GM13976 (cell line): ENCODE data around the gene RRAGD.

Experiments
- DNase-seq: peaks from one replicate; pipeline ENCODE4 v3.0.0; 2012; ENCODE audit warnings: low spot score
- CTCF ChIP-seq: IDR thresholded peaks from 2 replicates; pipeline ENCODE4 v1.5.1; 2012; ENCODE audit warnings: borderline replicate concordance, mild to moderate bottlenecking; ENCODE audit not compliant: insufficient read depth; ENCODE audit errors: extremely low read depth, missing control alignments, control extremely low read depth
- in situ Hi-C: fragments of 300-500 bp; cut with MboI; formaldehyde crosslinking; loops from one replicate; pipeline ENCODE4 v1.12.0; 2022; ENCODE audit warnings: low sequenced_read_pairs, mixed read lengths, inconsistent platforms; ENCODE audit not compliant: unreplicated experiment

The RRAGD gene

GRCh38 chr6:89320012-89320559 is 92.0 kb downstream of the RRAGD start:
- in situ Hi-C loops, result no loop called here
- TF ChIP-seq CTCF, result no peak
- no peak for DNase-seq

- TF ChIP-seq CTCF, result no peak
- in situ Hi-C loops, result no loop called here
- DNase-seq, result no peak
These were observed 95.0 kb downstream of the RRAGD start for GRCh38 chr6:89317067-89317466.

- in situ Hi-C loops, result no loop called here
- TF ChIP-seq CTCF, result no peak
- DNase-seq, result no peak
These were observed 96.7 kb downstream of the RRAGD start, which contains the start of gene GABRR2 for GRCh38 chr6:89315249-89315885. TSS of gene GABRR2 (minus strand) at chr6:89315299. CDS start at chr6:89315165, 134 bp downstream.

- no peak for TF ChIP-seq CTCF
- in situ Hi-C loops, result no loop called here
- DNase-seq, result no peak
These were observed 97.4 kb downstream of the RRAGD start for GRCh38 chr6:89314692-89315091.
